Neuronal stem cell (in vitro differentiated cells): ENCODE results near the gene ZDHHC3.

Experiments
- DNase-seq: peaks from one replicate; pipeline ENCODE4 v3.0.0-alpha.2; 2013; ENCODE audit warnings: low spot score
- H2AFZ ChIP-seq: one replicate; pipeline ENCODE4 v1.6.1; 2013; ENCODE audit warnings: mild to moderate bottlenecking, low read length, inconsistent platforms
- H2AK5ac ChIP-seq: 2 replicates; pipeline ENCODE4 v1.6.1; 2013; ENCODE audit warnings: low read depth, mild to moderate bottlenecking, inconsistent platforms, low read length, moderate library complexity, mixed read lengths
- H2BK120ac ChIP-seq: 2 replicates; pipeline ENCODE4 v1.6.1; 2013; ENCODE audit warnings: low read depth, mild to moderate bottlenecking, inconsistent platforms, low read length, moderate library complexity, mixed read lengths
- H2BK12ac ChIP-seq: one replicate; pipeline ENCODE4 v1.6.1; 2013; ENCODE audit warnings: low read length, inconsistent platforms
- H2BK15ac ChIP-seq: 2 replicates; pipeline ENCODE4 v1.6.1; 2013; ENCODE audit warnings: mild to moderate bottlenecking, low read length, inconsistent platforms, mixed read lengths
- H2BK5ac ChIP-seq: one replicate; pipeline ENCODE4 v1.6.1; 2013; ENCODE audit warnings: inconsistent platforms, mild to moderate bottlenecking, low read length, moderate library complexity
- H3K14ac ChIP-seq: one replicate; pipeline ENCODE4 v1.6.1; 2013; ENCODE audit warnings: low read length, inconsistent platforms
- H3K18ac ChIP-seq: 2 replicates; pipeline ENCODE4 v1.6.1; 2013; ENCODE audit warnings: low read length, inconsistent platforms
- H3K23ac ChIP-seq: 2 replicates; pipeline ENCODE4 v1.6.1; 2013; ENCODE audit warnings: low read depth, mild to moderate bottlenecking, mixed read lengths, low read length, inconsistent platforms; ENCODE audit not compliant: poor library complexity
- H3K27ac ChIP-seq: replicated peaks from 3 replicates; pipeline ENCODE4 v1.5.1; 2013; ENCODE audit warnings: low read length, inconsistent platforms
- H3K27me3 ChIP-seq, 3 experiments: 2 replicates each; pipeline ENCODE4 v1.6.1; 2013; ENCODE audit warnings: low read length in 3 of 3, mild to moderate bottlenecking in 2 of 3, inconsistent platforms in 1 of 3, low read depth in 1 of 3, mixed read lengths in 1 of 3, moderate library complexity in 1 of 3; ENCODE audit not compliant: control insufficient read depth in 3 of 3, insufficient read depth in 3 of 3
- H3K36me3 ChIP-seq, 2 donors: replicated peaks in 1 of 2; 2 replicates each; pipeline ENCODE4 v1.6.1; 2013; ENCODE audit warnings: low read length in 2 of 2; ENCODE audit not compliant: control insufficient read depth in 2 of 2, insufficient read depth in 2 of 2
- H3K4ac ChIP-seq: 2 replicates; pipeline ENCODE4 v1.6.1; 2013; ENCODE audit warnings: inconsistent platforms, mild to moderate bottlenecking, low read length, moderate library complexity
- H3K4me1 ChIP-seq, 2 donors: 1 replicate in 1 of 2; 2 replicates in 1 of 2; pipeline ENCODE4 v1.6.1; 2013; ENCODE audit warnings: low read length in 2 of 2, low read depth in 1 of 2; ENCODE audit not compliant: control insufficient read depth in 2 of 2, insufficient read depth in 1 of 2
- H3K4me2 ChIP-seq: one replicate; pipeline ENCODE4 v1.6.1; 2013; ENCODE audit warnings: mild to moderate bottlenecking, low read length, inconsistent platforms; ENCODE audit not compliant: insufficient read depth, poor library complexity, severe bottlenecking
- H3K4me3 ChIP-seq, 2 donors: 2 replicates each; pipeline ENCODE4 v1.5.1; 2013; ENCODE audit warnings: low read length in 2 of 2, mild to moderate bottlenecking in 2 of 2, inconsistent platforms in 1 of 2, moderate library complexity in 1 of 2
- H3K79me1 ChIP-seq: one replicate; pipeline ENCODE4 v1.6.1; 2013; ENCODE audit warnings: low read depth, mild to moderate bottlenecking, inconsistent platforms, low read length, moderate library complexity
- H3K9ac ChIP-seq: one replicate; pipeline ENCODE4 v1.6.1; 2013; ENCODE audit warnings: mild to moderate bottlenecking, low read depth, low read length, inconsistent platforms; ENCODE audit not compliant: poor library complexity
- H3K9me3 ChIP-seq, 2 donors: replicated peaks in 1 of 2; 2 replicates each; pipeline versions ENCODE3 to v1.6.1; 2013; ENCODE audit warnings: low read length in 2 of 2, mild to moderate bottlenecking in 2 of 2, inconsistent platforms in 1 of 2, low read depth in 1 of 2, mixed read lengths in 1 of 2, moderate library complexity in 1 of 2; ENCODE audit not compliant: control insufficient read depth in 2 of 2, insufficient read depth in 1 of 2
- H4K8ac ChIP-seq: one replicate; pipeline ENCODE4 v1.6.1; 2013; ENCODE audit warnings: low read depth, mild to moderate bottlenecking, inconsistent platforms, low read length, moderate library complexity
- H4K91ac ChIP-seq: one replicate; pipeline ENCODE4 v1.6.1; 2013; ENCODE audit warnings: low read length, low read depth, mild to moderate bottlenecking, inconsistent platforms; ENCODE audit not compliant: poor library complexity
- WGBS, 2 donors: extraction: QIAGEN DNeasy Blood & Tissue Kit; methylation state at CpG; one replicate each; pipeline ENCODE4 v1.1.7; 2013; ENCODE audit warnings: missing lambda C conversion rate in 2 of 2, mixed read lengths in 1 of 2; ENCODE audit not compliant: insufficient read length in 2 of 2, insufficient replicate concordance in 1 of 2; ENCODE audit errors: extremely low coverage in 2 of 2; 5-methylcytosine and 5-hydroxymethylcytosine counted together

Gene ZDHHC3

DNA sequence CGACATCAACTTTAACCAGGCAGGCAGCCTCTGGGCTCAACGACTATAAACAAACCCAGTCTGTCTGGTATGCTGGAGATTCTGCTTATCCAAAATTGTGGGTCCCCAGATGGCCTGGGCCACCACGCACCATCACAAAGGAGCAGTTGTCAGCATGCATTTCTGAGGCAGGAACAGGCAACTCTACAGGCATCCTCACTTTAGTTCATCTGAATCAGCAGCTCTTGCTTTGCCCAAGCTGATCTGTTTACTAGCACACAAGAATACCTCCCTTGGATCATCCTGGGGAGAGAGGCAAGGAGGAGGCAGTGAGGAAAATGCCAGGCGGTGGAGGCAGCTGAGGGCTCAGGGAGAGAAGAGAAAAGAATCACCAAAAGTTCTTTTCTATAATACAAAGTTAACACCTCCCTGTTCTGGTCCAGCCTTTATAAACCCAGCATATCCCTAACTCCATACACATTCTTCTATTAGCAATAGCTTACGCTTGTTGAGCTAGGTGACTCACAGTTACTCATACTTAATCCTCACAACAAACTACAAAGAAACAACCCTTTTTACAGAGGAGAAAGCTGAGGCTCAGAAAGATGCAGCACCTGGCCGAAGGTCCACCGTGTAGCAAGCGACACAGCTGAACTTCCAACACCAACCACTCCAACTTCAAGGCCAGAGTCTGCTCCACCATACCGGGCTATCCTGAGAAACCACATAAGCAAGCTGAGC lies 33.6 kb downstream of the ZDHHC3 start:
- Histone ChIP-seq H2BK15ac (no peak overlapping the region), H3K36me3 (peaks cover 24 to 76% of the 10 kb centered on the region in 2 donors)
- WGBS, 2 donors, result no CpG with 5 or more reads among the region's 9 CpGs

DNA sequence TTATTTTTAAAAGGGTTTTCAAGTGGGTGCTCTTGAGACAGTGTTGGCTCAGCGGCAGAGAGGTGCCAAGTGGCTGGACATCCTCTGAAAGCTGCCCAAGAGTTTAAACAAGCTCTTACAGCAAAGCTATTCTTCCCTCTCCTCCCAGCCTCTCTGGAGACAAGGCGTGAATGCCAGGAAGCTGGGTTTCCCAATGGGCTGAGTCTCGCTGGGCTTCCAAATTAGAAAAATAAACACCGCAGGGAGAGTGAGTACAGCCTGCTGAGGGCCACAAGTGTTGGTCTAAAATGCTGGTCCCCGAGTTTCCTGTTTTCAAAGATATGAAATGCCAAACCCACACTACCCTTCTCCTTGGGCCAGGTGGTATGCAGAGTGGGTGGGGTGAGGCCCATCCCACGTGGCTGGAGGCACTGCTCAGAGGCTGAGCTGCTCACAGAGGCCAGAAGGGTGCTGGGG lies 36.4 kb downstream of the ZDHHC3 start:
- Histone ChIP-seq H3K4me1 (peaks cover 0 to 1% of the 10 kb centered on the region in 2 donors), H3K18ac (no peak overlapping the region), H2AK5ac (no peak overlapping the region), H3K27ac (no peak overlapping the region), H2BK5ac (no peak overlapping the region), H4K91ac (no peak overlapping the region), H2BK12ac (no peak overlapping the region), H3K9me3 (no peaks in the 10 kb centered on the region), H3K36me3 (peaks cover 22 to 79% of the 10 kb centered on the region in 2 donors), H3K4me3 (no peak overlapping the region), H4K8ac (no peak overlapping the region), H3K4ac (no peak overlapping the region), H2AFZ (no peak overlapping the region), H2BK15ac (no peak overlapping the region), H3K23ac (no peak overlapping the region), H3K14ac (no peak overlapping the region), H3K27me3 (no peaks in the 10 kb centered on the region), H3K4me2 (no peak overlapping the region), H2BK120ac (no peak overlapping the region), H3K9ac (no peak overlapping the region), H3K79me1 (no peaks in the 10 kb centered on the region)
- DNase-seq, result no peak
- WGBS, 2 donors, result no CpG with 5 or more reads among the region's 6 CpGs

More for the DNA sequence above, 33.6 kb downstream of the ZDHHC3 start:
- H3K4me3 ChIP-seq, result no peak overlapping the region
- peaks cover 0 to 2% of the 10 kb centered on the region in 2 donors for H3K4me1 ChIP-seq
- no peak overlapping the region for H3K4ac ChIP-seq
- no peak for DNase-seq
- H3K27ac ChIP-seq, result no peak overlapping the region
- no peaks in the 10 kb centered on the region for H3K9me3 ChIP-seq
- H4K91ac ChIP-seq, result no peak overlapping the region
- H3K9ac ChIP-seq, result no peak overlapping the region
- no peak overlapping the region for H3K4me2 ChIP-seq
- H2BK5ac ChIP-seq, result no peak overlapping the region
- H3K27me3 ChIP-seq, result no peaks in the 10 kb centered on the region
- H2BK12ac ChIP-seq, result no peak overlapping the region
- H3K18ac ChIP-seq, result no peak overlapping the region
- H4K8ac ChIP-seq, result no peak overlapping the region
- H3K79me1 ChIP-seq, result no peaks in the 10 kb centered on the region
- no peak overlapping the region for H2BK120ac ChIP-seq
- no peak overlapping the region for H2AFZ ChIP-seq
- H3K14ac ChIP-seq, result no peak overlapping the region
- no peak overlapping the region for H2AK5ac ChIP-seq
- H3K23ac ChIP-seq, result no peak overlapping the region

DNA sequence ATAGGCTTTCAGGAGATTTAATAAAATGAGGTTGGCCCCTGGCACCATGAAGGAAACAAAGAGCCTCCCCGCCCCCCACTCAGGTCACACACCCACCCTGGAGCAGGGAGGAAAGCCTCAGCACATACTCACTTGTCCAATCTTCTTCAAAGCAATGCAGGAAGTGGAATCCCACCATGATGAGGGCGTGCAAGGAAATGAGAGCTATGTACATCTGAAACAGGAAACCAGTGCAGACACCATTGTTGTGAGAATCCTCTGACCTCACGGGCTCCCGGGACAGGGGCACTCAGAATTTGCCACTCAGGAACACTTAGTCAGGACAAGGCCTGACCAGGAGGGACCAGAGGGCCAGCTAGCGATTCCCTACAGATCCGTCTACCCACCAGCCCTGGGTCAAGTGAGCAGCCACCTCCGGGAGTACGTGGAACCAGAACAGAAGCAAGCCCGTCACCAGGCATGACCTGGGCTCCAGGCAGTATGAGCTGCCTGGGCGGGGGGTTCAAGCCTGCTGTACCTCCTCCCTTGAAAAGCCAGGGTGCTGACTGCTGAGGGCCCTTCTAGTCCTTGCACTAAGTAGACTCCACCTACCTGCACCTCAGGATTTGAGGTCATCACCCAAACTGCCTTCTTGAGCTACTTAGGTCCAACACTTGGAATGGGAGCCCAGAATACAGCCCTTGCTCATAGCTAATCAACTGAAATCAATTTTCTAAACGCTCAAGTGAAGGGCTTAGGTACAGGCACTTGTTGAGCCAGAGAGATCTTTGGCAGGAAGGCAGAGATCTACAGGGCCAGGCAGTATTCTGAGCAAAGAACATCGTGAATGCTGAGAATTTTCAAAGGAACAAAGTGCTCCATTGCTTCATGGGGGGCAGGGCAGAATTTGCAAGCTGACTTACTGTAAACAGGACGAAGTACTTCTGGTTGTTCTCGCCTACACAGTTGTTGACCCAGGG lies 42.7 kb downstream of the ZDHHC3 start:
- H2BK5ac ChIP-seq, result peak overlapping the region; percentile 54
- no peak overlapping the region for H3K4me3 ChIP-seq
- H3K9me3 ChIP-seq, result no peaks in the 10 kb centered on the region
- no peak overlapping the region for H3K9ac ChIP-seq
- H3K18ac ChIP-seq, result peak overlapping the region; percentile 63
- no peak overlapping the region for H2BK12ac ChIP-seq
- peak overlapping the region; percentile 5 for H2BK15ac ChIP-seq
- H4K8ac ChIP-seq, result no peak overlapping the region
- H3K27me3 ChIP-seq, result no peaks in the 10 kb centered on the region
- no peak for DNase-seq
- peaks cover 3% of the 10 kb centered on the region for H3K79me1 ChIP-seq
- H3K36me3 ChIP-seq, result peaks cover 15 to 78% of the 10 kb centered on the region in 2 donors
- peak overlapping the region; percentile 25 for H2AFZ ChIP-seq
- H3K4ac ChIP-seq, result no peak overlapping the region
- H3K4me2 ChIP-seq, result no peak overlapping the region
- no CpG with 5 or more reads among the region's 14 CpGs for WGBS, 2 donors
- H2BK120ac ChIP-seq, result peak overlapping the region; percentile 52
- H3K4me1 ChIP-seq, result peaks cover 17 to 20% of the 10 kb centered on the region in 2 donors
- peak overlapping the region; percentile 30 for H3K23ac ChIP-seq
- peak overlapping the region; percentile 78 for H2AK5ac ChIP-seq
- peak overlapping the region; percentile 77 for H3K27ac ChIP-seq
- H4K91ac ChIP-seq, result no peak overlapping the region
- H3K14ac ChIP-seq, result no peak overlapping the region

DNA sequence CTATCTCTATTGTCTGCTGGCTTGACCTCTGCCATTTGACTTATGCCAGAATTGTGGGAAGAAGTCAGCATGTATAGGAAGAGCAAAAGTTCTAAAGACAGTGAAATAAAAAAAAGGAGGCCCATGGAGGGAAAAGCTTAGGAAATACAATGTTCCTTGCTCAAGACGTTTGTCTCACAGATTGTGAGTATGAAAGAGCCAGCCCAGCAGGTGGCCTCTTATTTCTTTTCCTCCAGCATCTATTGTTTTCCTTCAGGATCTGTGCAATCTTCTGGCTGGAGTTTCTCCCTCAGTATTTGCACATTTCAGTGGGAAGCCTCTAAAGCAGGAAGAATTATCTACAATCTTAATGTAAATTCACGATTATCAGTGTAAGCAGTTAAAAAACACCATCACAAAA lies 43.7 kb downstream of the ZDHHC3 start:
- Histone ChIP-seq H3K27me3 (no peaks in the 10 kb centered on the region), H3K27ac (peak overlapping the region; percentile 77), H3K14ac (no peak overlapping the region), H2BK5ac (peak overlapping the region; percentile 54), H3K9me3 (no peaks in the 10 kb centered on the region), H2AK5ac (no peak overlapping the region), H3K4ac (no peak overlapping the region), H3K23ac (no peak overlapping the region), H2BK15ac (no peak overlapping the region), H3K4me2 (no peak overlapping the region), H3K9ac (no peak overlapping the region), H4K91ac (no peak overlapping the region), H3K18ac (no peak overlapping the region), H2BK120ac (no peak overlapping the region), H4K8ac (no peak overlapping the region), H3K4me3 (no peak overlapping the region), H3K4me1 (peaks cover 17 to 20% of the 10 kb centered on the region in 2 donors), H3K79me1 (peaks cover 3% of the 10 kb centered on the region), H3K36me3 (peaks cover 16 to 78% of the 10 kb centered on the region in 2 donors), H2BK12ac (no peak overlapping the region), H2AFZ (no peak overlapping the region)
- no CpG with 5 or more reads among the region's 2 CpGs for WGBS, 2 donors
- DNase-seq, result peak; percentile 26
